Fibroblast of skin of abdomen (primary cell): ENCODE data around the gene PGGT1B.

ENCODE experiments used
- DNase-seq: peaks from one replicate; pipeline ENCODE4 v3.0.0-alpha.2; 2013

Gene PGGT1B

GRCh38 chr5:115179394-115180164 is 83.1 kb downstream of the PGGT1B start:
- peak; percentile 8 for DNase-seq

DNA sequence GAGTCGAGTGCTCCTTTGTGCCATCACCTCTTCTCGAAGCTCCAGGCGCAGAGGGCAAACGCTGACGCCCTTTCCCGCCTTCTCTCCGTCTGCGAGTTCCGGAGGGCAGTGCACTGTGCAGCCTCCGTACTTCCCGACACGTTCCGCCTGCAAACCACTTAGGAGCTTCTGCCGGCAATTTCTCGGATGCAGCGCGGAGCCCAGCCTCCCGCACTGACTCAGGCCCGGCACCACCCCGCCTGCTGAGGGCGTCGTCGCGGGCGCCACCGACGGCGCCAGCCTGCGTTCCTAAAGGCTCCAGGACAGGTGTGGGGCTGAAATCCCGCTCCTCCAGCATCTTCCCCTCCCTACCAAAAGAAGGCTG is 83.7 kb downstream of the PGGT1B start:
- no peak for DNase-seq

GRCh38 chr5:115170929-115171510 is 91.7 kb downstream of the PGGT1B start:
- no peak for DNase-seq

DNA sequence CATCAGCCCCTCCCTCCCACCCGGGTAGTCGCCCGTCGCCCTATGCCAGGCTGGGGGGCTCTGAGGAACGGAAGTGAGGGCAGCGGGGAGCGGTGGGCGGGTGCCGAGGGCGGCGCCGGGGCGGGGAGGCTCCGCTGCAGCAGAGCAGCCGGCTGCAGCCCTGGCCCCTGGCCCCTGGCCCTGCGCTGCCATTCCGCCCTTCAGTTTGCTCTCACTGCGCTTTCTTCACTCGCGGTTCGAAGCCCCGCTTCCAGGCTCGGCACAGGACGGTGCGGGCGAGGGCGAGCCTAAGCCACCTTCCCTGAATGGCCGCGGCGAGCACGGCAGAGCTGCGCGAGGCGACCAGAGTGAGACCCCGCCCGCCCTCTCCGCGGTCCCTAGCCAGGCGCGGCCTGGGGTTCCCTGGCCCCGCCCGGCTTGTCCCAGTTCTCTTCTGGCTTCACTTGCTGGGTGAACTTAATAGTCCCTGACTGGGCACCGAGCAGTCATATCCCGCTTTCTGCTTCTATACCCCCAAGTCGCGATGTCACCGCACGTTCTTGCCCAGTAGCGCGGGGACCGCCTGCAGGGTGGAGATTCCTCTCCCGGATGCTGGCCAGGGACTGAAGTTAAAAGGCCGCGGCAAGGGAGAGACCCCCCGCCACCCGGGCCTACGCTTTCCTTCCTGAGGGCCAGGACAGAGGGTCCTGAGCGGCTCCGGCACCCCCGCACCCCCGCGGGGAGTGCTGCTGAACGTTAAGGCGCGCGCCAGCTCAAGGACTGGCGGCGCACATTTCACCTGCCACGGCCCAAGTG is 92.3 kb downstream of the PGGT1B start:
- no peak for DNase-seq

DNA sequence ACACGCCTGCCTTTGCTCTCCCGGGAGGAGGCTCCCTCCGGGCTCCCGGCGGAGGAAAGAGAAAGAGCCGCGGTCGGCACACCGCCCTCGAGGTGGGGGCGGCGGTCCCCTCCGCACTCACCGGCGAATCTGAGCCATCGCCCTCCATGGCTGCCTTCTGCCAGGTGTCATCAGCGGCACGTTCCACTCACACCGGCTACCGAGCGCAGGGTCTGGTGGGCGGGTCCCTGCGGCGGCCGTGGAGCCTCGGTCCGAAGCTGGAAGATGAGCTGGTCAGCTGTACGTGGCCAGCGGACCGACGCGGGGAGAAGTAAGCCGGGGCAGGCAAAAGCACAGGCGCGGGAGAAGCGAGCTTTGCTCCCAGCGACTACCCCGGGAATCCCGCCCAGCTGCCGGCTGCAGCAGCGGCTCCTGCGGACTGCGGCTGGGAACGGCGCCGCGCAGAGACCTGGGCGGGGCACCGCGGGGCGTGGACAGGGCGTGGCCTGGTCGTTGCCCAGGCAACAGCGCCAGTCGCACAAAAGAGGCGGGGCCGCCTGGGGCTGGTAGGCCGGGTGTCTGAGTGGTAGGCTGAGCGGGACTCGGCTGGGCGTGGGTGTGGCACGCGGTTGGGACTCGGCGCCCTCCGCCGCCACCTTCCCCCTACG is 93.1 kb downstream of the PGGT1B start, which contains the start of gene TRIM36:
TRIM36 (minus strand) TSS at position 422 of the 647 bp plus-strand sequence; CDS start at position 148, 274 bp downstream.
- DNase-seq, result peak; percentile 83

- no peak for DNase-seq
Observed at GRCh38 chr5:115168829-115169486, 93.7 kb downstream of the PGGT1B start.

DNA sequence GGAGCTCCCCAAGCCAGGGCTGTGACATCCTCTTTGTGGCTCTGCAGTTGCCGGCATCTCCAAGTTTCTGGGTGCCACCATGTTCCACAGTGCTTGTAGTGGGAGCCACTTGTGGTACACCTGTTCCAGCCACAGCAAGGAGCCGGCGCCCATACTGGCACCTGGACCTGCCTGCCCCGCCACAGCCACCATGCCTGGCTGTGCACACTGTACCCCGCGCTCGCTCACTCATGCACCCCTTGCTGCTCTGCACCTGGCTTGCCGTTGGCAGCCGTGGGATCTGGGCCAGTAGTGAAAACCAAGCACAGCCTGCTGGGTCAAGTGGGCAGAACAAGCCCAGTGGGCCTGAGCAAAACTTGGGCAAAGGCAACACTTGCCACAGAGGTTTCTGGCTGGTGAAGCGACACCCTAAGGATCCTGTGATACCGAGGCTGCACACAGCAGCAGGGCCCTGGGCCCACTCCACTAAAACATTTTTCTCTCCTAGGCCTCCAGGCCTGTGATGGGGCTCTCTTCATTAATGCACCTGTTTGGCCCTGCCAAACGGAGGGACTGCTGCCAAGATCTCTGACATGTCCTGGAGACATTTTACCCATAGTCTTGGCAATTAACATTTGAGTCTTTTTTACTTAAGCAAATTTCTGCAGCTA is 95.8 kb downstream of the PGGT1B start:
- no peak for DNase-seq

- DNase-seq, result no peak
Observed at GRCh38 chr5:115165790-115166189, 96.9 kb downstream of the PGGT1B start.

- DNase-seq, result no peak
Observed at GRCh38 chr5:115160975-115161475, 101.7 kb downstream of the PGGT1B start.
